KBM-7 (cell line): ENCODE results near the gene ARPC1B.
A peak's percentile ranks its signal among the peaks of the same experiment; 100 is the strongest.
"Not testable (repeated sequence)": the region's sequence is repeated elsewhere in the genome, so short reads cannot be mapped to it uniquely, and the experiment has no call there.

Experiments used
- DNase-seq: peaks from one replicate; pipeline ENCODE4 v3.0.0-alpha.2; 2015
- in situ Hi-C: fragments of 300-500 bp; cut with MboI; formaldehyde crosslinking; loops from 2 replicates; pipeline ENCODE4 v1.14.3; 2020; ENCODE audit warnings: low sequenced_read_pairs, low pct_unique_long_range_greater_than_20kb, mixed read lengths

The ARPC1B gene

DNA sequence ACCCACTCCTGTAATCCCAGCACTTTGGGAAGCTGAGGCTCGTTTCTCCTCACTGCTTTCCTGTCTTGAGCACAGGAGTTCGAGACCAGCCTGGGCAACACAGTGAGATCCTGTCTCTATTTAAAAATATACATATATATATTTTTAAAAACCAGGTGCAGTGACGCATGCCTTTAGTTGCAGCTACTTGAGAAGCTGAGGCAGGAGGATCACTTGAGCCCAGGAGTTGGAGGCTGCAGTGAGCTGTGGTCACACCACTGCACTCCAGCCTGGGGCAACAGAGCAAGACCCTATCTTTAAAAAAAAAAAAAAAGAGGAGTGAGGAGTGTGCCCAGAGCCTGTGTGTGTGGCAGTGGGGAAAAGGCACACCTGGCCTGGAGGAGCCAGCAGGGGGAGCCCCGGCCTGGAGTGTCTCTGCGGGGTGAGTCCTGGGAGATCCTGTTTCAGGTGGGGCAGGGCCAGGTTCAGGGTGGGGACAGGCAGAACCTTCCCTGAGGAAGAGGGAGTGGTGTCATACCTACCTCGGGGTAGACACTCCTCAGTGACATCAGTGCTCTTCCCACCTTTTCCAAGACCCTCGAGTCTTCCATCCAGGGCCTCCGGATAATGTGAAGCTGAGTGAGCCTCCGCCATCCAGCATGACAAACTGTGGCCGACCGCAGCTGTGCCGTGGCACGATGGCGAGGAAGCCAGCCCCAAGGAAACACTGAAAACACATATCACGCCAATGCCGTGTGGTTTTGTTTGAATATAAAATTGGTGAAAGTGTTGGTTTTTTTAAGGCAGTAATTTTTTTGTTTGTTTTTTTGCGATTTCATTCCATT is 9.0 kb upstream of the ARPC1B start:
- peak; percentile 65 for DNase-seq

DNA sequence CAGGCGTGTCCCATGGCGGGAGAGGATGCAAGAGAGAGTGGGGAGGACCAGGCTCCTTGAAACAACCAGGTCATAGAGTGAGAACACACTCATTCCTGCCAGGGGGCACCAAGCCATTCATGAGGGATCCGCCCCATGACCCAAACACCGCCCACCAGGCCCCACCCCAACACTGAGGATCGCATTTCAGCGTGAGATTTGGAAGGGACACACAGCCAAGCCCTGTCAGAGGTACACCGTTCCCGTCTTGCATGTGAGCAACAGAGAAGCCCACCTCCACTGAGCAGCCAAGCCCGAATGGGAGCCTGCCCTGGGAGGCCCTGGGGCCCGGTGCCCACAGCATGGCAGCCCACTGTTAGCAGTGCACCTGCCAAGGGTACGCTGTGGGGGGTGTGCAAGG is 7.9 kb upstream of the ARPC1B start:
- in situ Hi-C loops = no loop called here
- no peak for DNase-seq

More for the DNA sequence above, 9.0 kb upstream of the ARPC1B start:
- in situ Hi-C loops = no loop called here

DNA sequence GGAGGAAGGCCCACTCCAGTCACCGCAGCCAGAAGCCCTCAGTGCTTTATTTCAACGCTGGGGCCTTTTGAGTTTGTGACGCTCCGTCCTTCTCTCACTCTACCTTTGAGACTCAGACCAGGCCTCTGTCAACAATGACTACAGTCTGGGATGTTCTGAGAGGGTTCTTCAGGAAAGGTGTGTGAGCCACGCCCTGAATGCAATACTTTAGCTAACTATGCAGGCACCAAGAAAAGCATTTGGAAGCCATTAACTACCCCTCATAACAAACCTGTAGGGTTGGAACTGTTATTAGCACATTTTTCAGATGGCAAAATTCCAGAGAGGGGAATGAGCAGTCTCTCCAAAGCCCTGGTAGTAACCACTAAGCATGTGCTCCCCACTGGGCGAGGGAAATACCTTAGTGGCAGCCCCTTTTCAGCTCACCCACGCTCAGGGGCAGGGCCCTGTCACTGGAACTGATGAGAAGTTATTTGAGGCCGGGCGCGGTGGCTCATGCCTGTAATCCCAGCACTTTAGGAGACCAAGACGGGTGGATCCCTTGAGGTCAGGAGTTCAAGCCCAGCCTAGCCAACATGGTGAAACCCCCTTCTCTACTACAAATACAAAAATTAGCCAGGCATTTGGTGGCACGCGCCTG is 5.7 kb upstream of the ARPC1B start:
- no peak for DNase-seq
- in situ Hi-C loops = no loop called here

DNA sequence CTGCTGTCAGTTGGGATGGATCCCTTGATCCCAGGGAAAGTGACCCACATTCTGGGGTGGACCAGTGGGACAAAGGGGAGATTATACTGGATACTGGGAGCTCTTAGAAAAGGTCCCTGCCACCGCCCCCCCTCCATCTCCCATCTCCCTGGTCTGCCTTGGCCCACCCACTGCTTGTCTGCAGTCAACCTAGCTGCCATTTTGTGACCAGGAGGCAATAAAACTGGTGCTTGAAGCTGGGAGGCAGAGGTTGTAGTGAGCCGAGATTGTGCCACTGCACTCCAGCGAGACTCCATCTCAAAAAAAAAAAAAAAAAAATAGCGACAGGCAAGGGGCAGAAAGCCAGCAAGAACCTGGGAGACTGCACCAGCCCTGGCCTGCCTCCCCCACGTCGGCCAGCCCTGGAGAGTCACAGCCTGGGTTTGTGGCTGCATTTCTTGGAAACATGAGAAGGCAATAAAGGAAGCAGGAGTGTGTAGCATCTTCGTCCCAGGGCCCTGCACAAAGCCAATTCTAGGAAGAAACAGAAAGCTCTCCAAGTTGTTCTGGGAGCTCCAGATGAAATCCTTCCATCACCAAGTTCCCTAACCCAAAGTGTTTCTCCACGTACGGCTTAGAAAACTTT is 4.7 kb upstream of the ARPC1B start:
- peak; percentile 91 for DNase-seq
- in situ Hi-C loops = no loop called here

DNA sequence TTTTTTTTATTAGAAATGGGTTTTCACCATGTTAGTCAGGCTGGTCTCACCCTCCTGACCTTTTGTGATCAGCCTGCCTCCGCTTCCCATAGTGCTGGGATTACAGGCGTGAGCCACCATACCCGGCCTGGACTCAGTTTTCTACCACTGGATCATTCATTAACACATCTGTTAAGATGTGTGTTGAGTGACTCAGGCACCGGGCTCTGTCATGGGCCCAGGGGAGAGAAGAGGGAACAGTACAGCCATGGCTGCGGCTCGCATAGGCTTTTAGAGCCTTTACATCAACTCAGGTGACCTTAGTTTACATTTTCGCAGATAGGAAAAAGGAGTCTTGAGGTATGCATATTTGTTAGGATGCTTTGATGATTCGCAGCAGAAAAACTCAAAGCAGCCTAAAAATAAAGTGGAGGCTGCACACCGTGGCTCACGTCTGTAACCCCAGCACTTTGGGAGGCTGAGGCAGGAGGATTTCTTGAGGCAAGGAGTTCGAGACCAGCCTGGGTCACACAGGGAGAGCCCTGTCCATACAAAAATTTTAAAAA is 3.1 kb upstream of the ARPC1B start:
- in situ Hi-C loops = no loop called here
- DNase-seq = no peak

DNA sequence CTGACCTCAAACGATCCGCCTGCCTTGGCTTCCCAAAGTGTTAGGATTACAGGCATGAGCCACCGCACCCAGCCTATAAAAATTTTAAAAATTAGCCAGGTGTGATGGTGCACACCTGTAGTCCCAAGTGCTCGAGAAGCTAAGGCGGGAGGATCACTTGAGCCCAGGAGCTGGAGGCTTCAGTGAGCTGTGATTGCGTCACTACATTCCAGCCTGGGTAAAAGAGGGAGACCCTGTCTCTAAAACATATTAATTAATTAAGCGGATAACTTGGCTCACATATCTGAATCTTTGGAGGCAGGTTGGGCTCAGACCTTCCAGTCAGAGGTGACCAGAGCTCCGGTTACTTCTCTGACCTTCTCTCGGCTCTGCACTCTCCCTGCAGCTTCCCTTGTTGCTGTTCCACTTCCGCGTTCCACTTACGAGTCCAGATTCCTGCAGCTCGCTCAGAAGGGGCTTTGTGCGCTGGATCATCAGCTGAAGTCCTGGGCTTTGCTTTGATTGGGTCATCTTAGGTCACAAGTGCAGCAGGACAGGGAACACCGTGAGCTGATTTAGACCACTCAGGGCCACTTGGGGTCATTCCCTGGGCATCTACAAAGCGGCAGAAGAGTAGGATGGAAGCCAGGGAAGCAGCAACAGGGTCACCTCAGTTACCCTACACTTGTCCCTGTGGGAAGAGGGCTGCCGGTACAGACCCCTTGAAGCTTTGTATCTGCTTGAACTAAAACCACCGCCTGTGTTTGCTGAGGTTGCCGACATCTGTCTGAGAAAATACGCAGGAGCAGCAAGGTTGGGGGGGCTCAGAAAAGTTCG is 2.0 kb upstream of the ARPC1B start:
- no peak for DNase-seq
- in situ Hi-C loops = no loop called here

DNA sequence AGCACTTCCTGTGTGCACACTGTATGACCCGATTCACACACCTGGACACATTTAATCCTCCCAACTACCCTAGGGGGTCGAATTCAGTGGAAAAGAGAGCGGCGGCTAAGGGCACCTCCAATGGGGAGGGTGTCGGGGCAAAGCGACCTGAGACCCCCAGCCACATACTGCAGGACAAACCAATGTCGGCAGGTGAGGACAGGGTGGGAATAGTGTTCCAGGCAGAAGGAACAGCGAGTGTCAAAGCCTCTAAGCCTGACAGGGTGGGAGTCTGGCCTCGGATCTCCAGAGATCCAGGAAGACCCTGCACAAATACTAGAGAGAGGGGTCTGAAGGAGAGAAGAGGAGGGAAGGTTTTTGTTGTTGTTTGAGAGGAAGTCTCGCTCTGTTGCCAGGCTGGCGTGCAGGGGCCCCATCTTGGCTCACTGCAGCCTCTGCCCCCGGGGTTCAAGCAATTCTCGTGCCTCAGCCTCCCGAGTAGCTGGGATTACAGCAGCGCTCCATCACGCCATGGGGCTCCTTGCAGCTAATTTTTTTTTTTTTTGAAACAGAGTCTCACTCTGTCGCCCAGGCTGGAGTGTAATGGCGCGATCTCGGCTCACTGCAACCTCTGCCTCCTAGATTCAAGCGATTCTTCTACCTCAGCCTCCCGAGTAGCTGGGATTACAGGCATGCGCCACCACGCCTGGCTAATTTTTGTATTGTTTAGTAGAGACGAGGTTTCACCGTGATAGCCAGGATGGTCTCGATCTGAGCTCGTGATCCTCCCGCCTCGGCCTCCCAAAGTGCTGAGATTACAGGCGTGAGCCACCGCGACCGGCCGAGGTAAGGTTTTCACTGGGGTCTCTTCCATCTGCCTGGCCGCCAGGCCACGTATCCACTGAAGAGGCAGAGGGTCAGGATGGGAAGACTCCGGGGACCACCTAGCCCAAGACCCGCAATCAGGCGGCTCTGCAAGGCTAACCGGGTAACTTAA is 1.2 kb upstream of the ARPC1B start:
- DNase-seq = no peak
- in situ Hi-C loops = no loop called here

DNA sequence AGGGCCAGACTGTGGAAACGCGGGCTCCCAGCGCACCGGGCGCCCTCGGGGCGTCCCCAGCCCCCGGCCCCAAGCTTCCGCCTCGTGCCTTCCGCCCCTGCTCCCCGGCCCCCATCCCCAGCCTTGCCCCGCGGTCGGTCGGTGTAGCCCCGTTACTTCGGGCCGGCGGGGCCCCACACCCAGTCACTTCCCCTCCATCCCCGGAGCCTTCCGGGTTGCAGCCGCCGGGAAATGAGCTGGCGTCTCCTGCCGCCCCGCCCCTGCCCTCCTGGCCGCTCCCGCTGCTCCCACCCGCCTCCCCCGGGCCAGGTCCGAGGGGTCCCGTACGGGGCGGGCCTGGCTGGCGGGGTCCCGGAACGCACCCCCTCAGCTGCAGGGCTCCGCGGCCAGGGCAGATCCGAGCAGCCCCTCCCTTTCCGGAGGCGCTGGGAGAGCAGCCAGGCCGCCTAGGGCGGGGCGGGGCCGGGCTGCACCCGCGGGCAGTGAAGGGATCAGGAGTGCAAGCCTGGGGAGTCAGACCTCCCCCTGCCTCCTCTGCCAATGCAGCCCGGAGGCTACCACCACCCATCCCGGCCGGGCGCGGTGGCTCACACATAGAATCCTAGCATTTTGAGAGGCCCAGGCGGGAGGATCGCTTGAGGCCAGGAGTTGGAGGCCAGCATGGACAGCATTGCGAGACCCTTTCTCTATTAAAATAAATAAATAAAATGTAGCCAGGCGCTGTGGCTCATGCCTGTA is 709 bp downstream of the ARPC1B start:
- in situ Hi-C loops = no loop called here
- DNase-seq = peak; percentile 71

DNA sequence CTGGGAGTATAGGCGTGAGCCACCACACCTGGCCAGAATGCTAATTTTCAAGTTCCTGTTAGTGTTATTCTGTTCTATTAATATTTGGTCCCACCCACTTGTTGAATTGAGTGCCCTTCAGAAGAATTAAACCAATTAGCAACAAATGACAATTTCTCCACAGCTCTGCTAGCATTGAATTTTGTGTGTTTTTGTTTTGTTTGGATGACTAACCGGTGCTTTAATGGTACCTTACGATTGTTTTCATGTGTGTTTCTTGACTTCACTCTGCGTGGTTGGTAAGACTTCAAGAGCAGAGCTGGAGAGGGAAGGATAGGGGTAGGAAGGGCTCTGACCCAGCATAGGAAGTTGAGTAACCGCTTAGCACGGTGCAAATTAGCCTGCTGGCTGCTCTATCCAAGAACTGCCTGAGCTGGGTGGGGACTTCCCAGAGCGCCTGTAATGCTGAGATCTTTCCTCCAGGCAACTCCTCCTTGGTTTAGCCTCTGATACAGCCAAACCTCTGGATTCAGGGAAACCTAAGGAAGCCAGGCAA is 4.6 kb downstream of the ARPC1B start:
- in situ Hi-C loops = no loop called here
- DNase-seq = peak; percentile 84

DNA sequence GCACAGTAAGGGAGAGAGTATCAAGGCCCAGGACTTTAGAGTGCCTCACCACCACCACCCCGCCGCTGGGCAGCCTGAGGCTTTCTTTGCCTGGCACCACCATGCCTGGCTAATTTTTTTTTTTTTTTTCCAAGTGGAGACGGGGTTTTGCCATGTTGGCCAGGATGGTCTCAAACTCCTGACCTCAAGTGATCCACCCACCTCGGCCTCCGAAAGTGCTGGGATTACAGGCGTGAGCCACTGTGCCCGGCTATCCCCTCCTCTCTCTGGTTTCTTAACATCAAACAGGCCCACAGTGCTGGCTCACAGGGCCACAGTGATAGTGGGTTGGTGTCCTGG is 5.1 kb downstream of the ARPC1B start:
- in situ Hi-C loops, DNase-seq: not testable (repeated sequence)

DNA sequence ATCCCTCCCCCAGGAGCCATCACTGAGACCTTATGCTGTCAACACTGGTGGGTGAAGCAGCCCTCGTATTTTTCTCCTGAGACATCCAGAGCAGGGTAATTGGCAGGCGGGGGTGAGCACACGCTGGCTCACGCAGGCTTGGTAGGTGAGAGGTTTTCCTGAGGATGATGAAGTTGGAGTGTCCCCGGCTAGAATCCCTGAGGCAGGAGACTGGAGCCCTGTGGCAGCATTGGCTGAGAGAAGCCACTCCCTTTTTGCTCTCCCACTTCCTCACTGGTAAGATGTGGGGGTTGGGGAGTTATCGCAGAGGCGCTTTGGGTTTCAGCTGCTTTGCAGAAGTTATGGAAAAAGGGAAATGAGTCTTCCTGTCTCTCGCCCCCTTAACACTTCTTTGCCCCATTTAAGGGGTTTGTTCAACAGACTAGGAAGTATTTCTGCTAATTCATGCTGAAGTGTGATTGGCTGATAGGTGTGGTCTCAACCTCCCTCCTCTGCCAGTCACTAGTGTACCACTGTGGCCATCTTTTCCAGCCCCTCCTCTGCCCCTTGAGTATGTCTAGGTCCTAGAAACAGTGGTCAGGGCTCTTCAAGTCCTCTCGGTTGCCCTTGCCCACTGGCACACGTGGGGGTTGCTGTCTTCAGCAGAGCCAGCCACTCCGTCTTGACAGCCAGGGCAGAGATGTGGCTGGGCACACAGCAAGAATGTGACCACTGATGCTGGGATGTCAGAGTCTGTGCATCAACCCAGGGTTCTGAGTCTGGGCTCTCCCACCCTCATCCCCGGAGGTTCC is 5.7 kb downstream of the ARPC1B start:
- DNase-seq = peak; percentile 98
- in situ Hi-C loops = no loop called here

DNA sequence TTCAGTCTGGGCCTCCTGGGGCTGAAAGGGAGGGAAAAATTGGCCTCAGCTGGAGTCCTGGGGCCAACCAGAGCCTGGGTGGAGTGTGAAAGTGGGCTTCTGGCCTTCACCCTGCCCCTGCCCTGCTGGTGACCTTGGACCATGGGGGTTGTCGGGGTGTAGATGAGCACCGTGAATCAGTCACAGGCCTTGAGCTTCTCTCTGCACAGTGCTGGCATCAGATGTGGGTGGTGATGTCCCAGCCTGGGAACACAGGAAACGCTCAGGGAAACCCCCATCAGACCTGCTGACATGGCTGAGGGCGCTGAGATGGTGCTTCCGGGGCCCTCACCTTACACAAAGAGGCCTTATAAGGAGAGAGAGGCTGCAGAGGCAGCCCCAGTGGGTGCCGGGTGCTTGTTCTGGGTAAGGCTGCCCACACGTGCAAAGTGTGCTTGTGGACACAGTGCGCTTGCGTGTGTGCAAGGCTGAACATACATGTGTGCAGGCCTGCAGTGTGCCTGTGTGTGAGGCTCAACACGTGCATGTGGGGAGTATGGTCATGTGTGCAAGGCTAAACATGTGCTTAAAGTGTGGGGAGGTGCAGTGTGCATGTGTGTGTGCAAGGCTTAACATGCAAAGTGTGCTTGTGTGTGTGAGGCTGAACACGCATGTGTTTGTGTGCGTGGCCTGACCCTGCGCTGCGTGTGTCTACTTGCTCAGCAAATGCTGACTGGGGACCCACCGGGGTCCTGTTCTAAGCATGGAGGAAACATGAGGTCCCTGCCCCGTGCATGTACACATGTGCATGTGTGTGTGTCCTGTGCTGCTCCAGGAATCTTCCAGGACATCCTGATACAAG is 6.5 kb downstream of the ARPC1B start:
- in situ Hi-C loops = no loop called here
- DNase-seq = no peak

DNA sequence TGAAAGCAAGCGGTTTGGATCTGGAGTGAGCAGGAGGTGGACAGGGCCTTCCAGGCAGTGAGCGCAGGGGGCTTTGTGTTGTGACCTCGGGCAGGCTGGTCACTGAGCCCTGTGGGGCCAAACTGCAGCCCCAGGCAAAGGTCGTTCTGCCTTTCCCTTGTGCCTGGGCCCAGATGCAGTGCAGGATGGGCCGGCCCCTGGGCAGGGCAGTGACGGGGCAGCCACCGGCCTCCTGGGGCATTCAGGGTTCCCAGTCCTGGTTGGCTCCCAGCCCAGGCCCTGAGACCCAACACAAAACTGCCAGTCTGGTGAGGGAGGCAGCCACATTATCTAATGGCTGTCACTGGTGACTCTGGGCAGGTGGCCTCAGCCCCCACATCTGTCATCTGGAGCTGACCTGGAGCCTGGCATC is 7.1 kb downstream of the ARPC1B start:
- in situ Hi-C loops = no loop called here
- no peak for DNase-seq

DNA sequence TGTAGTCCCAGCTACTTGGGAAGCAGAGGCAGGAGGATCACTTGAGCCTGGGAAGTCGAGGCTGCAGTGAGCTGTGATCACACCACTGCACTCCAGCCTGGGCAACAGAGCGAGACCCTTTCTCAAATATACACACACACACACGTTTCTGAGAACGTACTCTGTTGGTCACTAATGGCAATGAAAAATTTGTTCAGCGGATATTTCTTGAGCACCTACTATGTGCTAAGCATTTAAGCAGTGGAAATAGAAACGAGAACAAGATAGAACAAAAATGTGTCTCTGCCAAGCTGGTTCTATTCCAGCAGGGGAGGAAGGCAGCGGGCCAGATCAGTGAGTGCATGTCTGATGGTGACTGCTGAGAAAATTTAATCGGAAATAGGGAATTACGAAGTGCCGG is 8.7 kb downstream of the ARPC1B start:
- in situ Hi-C loops = no loop called here

DNA sequence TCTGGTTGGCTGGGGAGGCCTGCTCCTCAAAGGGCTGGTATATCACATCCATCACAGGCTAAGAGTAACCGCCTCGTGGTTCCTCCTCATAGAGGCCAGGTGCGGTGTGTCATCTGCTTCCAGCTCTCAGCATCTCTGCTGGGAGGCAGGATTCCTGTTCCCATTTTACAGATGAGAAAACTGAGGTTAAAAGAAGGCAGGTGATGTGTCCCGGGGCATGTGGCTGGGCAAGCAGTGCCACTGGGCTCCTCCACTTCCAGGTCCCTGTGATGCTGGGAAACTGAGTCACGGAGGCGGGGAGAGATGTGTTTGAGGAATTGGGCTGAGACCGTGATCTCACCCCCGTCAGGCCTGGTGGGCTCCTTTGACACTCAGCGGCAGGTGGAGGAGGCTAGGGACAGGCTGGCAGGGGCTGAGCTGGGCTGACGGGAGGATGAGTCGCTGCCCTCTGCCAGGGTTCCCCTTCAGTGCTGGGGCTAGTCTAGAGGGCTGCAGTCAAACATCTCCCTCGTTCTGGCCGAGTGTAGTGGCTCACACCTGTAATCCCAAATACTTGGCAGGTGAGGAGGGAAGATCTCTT is 9.4 kb downstream of the ARPC1B start:
- no peak for DNase-seq
- in situ Hi-C loops = no loop called here

More for the DNA sequence above, 8.7 kb downstream of the ARPC1B start:
- DNase-seq = no peak

DNA sequence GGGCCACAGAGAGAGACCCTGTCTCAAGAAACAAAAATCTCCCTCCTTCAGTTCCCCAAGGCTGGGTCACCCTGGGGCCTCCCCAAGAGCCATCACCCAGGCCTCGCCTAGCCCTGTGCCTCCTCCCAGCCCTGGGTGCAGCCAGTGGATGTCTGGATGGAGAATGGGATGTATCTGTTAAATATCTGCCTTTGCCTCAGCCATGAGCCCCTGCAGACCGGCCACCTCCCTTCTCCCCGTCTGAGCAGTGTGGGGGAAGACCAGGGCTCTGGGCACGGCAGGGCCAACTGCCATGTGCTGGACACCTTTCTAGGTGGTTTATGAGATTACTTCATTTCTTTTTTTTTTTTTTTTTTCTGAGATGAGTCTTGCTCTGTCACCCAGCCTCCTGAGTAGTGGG is 10.0 kb downstream of the ARPC1B start:
- DNase-seq = no peak

More for the DNA sequence above, 10.0 kb downstream of the ARPC1B start:
- in situ Hi-C loops = no loop called here
